Eye (tissue), 1 donor: ENCODE results near the gene SNU13.
"Not testable (repeated sequence)": the region's sequence is repeated elsewhere in the genome, so short reads cannot be mapped to it uniquely, and the experiment has no call there.

ENCODE experiments used
- DNase-seq: peaks from one replicate; pipeline ENCODE4 v3.0.0-alpha.2; 2015

The SNU13 gene

GRCh38 chr22:41681616-41682015 is 7.1 kb downstream of the SNU13 start:
- DNase-seq, result peak; percentile 22

DNA sequence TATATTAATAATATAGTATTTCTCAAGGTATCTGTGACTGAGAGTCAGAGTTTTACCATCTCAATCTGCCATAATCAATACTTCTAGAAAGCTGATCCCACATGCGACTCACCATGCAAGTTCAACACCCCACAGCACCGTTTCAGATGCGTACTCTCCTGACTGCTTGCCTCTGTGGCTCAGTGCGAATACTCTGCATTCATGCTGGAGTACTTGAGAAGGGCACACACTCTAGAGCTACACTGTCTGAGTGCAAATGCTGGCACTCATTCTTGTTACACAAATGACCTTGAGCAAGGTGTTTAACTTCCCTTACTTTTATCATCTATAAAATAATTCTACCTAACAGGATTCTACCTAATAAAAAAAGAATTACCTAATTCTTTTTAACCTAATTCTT is 12.5 kb downstream of the SNU13 start:
- no peak for DNase-seq

GRCh38 chr22:41674846-41675340 is 13.8 kb downstream of the SNU13 start:
- no peak for DNase-seq

GRCh38 chr22:41672780-41673509 is 15.7 kb downstream of the SNU13 start:
- no peak for DNase-seq

- DNase-seq, result not testable (repeated sequence)
These were observed 16.6 kb downstream of the SNU13 start for GRCh38 chr22:41672096-41672495.

DNA sequence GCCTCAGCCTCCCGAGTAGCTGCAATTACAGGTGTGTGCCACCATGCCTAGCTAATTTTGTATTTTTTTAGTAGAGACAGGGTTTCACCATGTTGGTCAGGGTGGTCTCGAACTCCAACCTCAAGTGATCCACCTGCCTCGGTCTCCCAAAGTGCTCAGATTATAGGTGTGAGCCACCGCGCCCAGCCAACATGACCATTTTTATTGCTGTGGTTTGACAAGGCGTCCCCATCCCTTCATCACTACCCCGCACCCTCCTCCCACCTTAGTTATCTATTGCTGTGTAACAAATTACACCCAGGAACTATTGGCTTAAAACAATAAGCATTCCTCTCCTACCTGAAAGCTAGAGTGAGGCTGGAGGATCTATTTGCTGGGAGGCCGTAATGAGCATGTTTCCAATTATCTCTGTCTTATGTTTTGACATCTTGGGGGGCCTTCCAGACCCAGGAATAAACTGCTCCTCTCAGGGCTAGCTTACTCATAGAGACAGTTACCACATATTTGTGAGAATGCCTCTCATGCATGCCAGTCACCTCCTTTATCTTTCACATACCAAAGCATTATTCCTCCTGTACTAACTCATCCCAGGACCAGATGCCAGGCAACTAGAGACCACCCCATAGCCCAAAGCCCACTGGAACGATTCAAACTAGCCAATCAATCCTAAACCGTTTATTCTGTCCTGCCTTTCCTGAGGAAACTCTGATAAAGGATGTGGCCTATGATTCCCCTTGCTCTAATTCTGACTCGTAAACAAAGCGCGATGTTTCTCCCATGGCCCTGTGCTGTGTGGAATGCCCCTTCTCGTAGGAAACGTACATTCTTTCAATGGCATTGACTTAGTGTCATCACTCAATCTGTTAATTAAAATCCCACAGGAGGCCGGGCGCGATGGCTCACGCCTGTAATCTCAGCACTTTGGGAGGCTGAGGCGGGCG is 19.4 kb downstream of the SNU13 start:
- no peak for DNase-seq

- DNase-seq, result no peak
These were observed 23.7 kb downstream of the SNU13 start for GRCh38 chr22:41664951-41665350.

DNA sequence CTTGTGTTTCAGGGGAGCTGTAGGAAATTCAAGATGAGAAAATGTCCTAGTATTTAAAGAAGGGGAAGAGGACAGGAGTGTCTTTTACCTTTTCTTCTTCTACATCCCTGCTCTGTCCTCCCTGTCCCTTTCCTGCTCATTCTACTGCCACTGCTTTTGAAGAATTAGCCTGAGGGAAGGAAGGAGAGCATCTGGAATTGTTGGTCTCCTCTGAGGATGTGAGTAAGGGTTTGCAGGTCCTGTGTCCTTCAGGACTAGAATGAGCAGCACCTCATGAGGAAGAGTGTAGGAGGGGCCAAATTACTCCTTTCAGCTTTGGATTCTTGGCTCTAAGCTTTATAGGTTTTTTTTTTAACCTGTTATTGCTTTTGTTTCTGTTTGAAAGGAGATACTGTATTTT is 24.2 kb downstream of the SNU13 start:
- no peak for DNase-seq

DNA sequence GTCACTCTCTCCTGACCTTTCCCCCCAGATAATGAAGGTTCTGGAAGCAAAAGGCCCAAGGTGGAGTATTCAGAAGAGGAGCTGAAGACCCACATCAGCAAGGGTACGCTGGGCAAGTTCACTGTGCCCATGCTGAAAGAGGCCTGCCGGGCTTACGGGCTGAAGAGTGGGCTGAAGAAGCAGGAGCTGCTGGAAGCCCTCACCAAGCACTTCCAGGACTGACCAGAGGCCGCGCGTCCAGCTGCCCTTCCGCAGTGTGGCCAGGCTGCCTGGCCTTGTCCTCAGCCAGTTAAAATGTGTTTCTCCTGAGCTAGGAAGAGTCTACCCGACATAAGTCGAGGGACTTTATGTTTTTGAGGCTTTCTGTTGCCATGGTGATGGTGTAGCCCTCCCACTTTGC is 25.1 kb downstream of the SNU13 start:
- not testable (repeated sequence) for DNase-seq

- DNase-seq, result no peak
These were observed 27.0 kb downstream of the SNU13 start for GRCh38 chr22:41661713-41662112.

DNA sequence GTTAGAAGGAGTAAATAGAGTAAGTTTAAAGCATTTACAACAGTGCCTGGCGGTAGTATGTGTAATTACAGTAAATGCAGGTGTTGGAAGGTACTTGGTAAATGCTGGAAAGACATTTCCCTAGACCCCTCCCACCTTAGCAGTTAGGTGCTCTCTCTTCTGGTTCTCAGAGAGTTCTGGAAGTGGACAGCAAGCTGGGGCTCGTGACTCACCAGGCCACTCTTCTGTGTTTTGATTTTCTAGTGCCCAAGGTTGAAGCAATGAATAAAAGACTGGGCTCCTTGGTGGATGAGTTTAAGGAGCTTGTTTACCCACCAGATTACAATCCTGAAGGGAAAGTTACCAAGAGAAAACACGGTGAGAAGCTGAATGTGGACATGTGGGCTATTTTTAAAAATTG is 27.6 kb downstream of the SNU13 start:
- DNase-seq, result no peak

DNA sequence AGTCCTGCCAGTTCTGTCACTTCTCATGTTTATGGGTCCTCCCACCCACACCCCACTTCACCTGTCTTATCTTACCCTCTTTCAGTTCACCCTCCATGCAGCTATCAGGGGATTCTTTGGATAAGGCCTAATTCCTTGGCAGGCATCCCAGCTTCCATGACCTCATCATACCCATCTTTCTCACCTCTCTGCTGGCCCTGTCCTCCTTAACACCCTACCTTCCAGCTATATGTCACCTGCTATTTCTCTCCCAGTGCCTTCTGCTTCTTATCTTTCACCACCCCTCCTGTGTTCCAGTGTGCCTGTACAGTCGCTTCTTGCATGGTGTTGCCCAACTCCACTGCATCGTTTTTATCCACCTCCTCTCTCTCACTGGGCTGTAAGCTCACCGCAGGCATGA is 28.3 kb downstream of the SNU13 start:
- no peak for DNase-seq

DNA sequence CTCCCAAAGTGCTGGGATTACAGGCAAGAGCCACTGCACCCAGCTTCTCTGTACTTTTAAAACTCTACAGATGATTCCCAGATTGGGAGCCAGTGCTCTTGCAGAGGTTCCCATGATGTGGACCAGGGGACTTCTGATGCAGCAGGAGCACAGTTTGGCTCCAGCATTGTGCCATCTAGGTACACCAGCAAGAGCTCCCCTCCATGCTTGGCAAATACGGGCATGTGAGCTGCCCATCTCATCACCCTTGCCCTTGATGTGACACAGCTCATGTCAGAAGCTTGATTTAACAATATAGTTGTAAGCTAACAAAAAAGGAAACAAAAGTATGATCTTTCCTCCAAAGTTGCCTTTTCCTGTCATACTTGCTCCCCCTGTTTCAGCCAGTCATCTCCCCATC is 28.7 kb downstream of the SNU13 start:
- no peak for DNase-seq

GRCh38 chr22:41658869-41659268 is 29.8 kb downstream of the SNU13 start:
- no peak for DNase-seq

DNA sequence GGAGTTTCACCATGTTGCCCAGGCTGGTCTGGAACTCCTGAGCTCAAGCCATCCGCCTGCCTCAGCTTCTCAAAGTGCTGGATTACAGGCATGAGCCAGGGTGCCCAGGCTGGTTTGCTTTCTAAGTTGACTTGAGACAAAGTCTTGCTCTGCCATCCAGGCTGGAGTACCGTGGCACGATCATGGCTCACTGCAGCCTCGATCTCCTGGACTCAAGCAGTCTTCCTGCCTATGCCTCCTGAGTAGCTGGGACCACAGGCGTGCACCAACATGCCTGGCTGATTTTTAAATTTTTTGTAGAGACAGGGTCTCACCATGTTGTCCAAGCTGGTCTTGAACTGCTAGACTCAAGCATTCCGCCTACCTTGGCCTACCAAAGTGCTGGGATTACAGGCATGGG is 31.0 kb downstream of the SNU13 start:
- no peak for DNase-seq

DNA sequence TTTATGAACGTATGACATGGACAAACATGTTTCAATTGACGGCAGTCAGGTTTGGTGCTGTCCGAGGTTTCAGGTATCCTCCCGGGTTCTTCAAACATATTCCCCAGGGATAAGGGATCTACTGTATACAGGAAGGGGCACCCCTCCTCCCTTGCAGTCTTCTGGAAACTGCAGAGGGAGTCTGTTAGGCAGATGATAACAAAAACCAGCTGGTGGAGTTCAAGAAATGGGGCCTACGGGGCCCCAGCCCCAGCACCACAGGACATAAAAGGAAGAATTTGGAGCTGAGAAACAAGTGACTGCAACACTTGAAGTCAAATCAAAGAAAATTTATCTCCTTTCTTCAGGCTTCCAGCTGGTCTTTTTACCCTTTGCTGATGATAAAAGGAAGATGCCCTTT is 32.1 kb downstream of the SNU13 start:
- DNase-seq, result no peak

GRCh38 chr22:41654322-41654721 is 34.3 kb downstream of the SNU13 start:
- no peak for DNase-seq

GRCh38 chr22:41650821-41651220 is 37.8 kb downstream of the SNU13 start:
- DNase-seq, result no peak

DNA sequence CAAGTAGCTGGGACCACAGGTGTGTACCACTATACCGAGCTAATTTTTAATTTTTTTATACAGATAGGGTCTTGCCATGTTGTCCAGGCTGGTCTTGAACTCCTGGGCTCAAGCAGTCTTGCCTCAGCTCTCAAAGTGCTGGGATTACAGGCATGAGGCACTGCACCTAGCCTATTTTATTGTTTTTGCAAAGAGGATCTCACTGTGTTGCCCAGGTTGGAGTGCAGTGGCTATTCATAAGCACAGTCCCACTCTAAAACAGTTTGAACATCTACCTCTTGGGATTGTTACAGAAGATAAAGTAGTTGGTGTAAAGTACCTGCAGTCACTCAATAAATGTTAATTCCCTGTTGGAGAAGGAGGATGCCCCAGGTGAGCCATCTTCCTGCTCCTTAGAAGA is 38.4 kb downstream of the SNU13 start:
- no peak for DNase-seq

GRCh38 chr22:41648432-41648831 is 40.2 kb downstream of the SNU13 start:
- no peak for DNase-seq

DNA sequence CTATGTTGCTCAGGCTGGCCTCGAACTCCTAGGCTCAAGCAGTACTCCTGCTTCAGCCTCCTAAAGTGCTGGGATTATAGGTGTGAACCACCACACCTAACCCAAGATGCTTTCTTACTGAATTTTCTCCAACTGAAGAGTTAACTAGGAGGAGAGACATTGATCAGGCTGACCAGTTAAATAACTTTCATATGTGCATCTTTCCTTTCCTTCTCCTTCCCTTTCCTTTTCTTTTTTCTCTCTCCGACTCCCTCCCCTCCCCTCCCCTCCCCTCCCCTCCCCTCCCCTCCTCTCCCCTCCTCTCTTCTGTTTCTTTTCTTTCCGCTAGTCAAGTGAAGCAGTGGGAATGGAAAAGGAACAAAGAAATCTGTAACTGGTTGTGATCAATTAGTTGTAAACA is 40.9 kb downstream of the SNU13 start:
- DNase-seq, result no peak

GRCh38 chr22:41642331-41643110 is 46.1 kb downstream of the SNU13 start:
- DNase-seq, result no peak

DNA sequence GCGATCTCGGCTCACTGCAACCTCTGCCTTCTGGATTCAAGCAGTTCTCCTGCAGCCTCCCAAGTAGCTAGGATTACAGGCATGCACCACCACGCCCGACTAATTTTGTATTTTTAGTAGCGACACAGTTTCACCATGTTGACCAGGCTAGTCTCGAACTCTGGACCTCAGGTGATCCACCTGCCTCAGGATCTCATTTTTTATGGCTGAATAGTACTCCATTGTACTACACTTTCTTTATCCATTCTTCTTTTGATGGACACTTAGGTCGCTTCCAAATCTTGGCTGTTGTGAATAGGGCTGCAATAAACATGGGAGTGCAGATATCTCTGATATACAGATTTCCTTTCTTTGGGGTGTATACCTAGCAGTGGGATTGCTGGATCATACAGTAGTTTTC is 46.8 kb downstream of the SNU13 start:
- no peak for DNase-seq
